Stomach (tissue), 9 donors: ENCODE results near the gene MYO10. TPM values are rescaled to one million over a fixed set of nuclear protein-coding genes. Genes with fewer than 3 reads are reported as not detected.

Source experiments
- DNase-seq, 2 donors: peaks; one replicate each; pipeline versions ENCODE4 v3.0.0 to v3.0.0-alpha.2; 2013 to 2019
- H3K27ac ChIP-seq, 5 donors: fragments of 200-600 bp in 4 of 5; sonication (generic) in 4 of 5; one replicate each; pipeline ENCODE4 v1.5.1; 2013 to 2019; ENCODE audit warnings: mild to moderate bottlenecking in 1 of 5, moderate library complexity in 1 of 5
- H3K27me3 ChIP-seq, 3 donors: fragments of 200-600 bp; sonication (generic); one replicate each; pipeline ENCODE4 v1.5.1; 2017 to 2019; ENCODE audit warnings: mixed run types in 1 of 3
- H3K36me3 ChIP-seq, 4 donors: fragments of 200-600 bp; sonication (generic); 1 replicate in 3 of 4; 2 replicates in 1 of 4; pipeline ENCODE4 v1.5.1; 2016 to 2019
- H3K4me1 ChIP-seq, 4 donors: fragments of 200-600 bp; sonication (generic); one replicate each; pipeline ENCODE4 v1.5.1; 2016 to 2019
- H3K4me3 ChIP-seq, 4 donors: fragments of 200-600 bp; sonication (generic) in 3 of 4; one replicate each; pipeline ENCODE4 v1.5.1; 2016 to 2019; ENCODE audit warnings: mild to moderate bottlenecking in 1 of 4
- H3K9me3 ChIP-seq, 4 donors: fragments of 200-600 bp; sonication (generic); one replicate each; pipeline ENCODE4 v1.5.1; 2016 to 2019
- CTCF ChIP-seq, 7 experiments: fragments of 450-650 bp in 4 of 7; fragments of 200-600 bp in 3 of 7; sonication (generic) in 3 of 7; IDR thresholded peaks; one replicate each; pipeline ENCODE4 v1.5.1; 2016 to 2019; ENCODE audit warnings: antibody characterized with exemption in 7 of 7, control low read depth in 2 of 7, mild to moderate bottlenecking in 1 of 7
- EP300 ChIP-seq: sonication (generic); formaldehyde crosslinking; IDR thresholded peaks from one replicate; pipeline ENCODE4 v1.6.1; 2017; ENCODE audit warnings: antibody characterized with exemption
- POLR2A ChIP-seq, 4 donors: fragments of 450-650 bp; IDR thresholded peaks; one replicate each; pipeline ENCODE4 v1.6.1; 2016; ENCODE audit warnings: antibody characterized with exemption in 4 of 4, control low read depth in 2 of 4, mild to moderate bottlenecking in 1 of 4, moderate library complexity in 1 of 4
- POLR2AphosphoS5 ChIP-seq, 3 donors: sonication (generic); formaldehyde crosslinking; IDR thresholded peaks; one replicate each; pipeline ENCODE4 v1.6.1; 2016; ENCODE audit warnings: antibody characterized with exemption in 3 of 3
- WGBS, 5 donors: extraction: QIAGEN DNeasy Blood & Tissue Kit in 3 of 5; methylation state at CpG; one replicate each; pipeline versions ENCODE4 v1.1.5 to v1.1.7; 2013 to 2018; 5-methylcytosine and 5-hydroxymethylcytosine counted together
- intact Hi-C: fragments of 100-400 bp; cut with DNase I; formaldehyde crosslinking; loops from one replicate; pipeline ENCODE4 v1.15.1; 2023; ENCODE audit warnings: low total_unique reads
- polyA plus RNA-seq, 3 donors: library from polyadenylated mRNA; stranded (reverse); fragments of 200-250 nt; gene quantifications; one replicate each; pipeline ENCODE4 v1.2.3, GENCODE V29; 2013
- total RNA-seq, 5 donors: library from RNA; depleted of rRNA; stranded (reverse); fragments of >200 nt; gene quantifications; one replicate each; pipeline versions ENCODE4 v1.1.0 to v1.2.3, GENCODE V29; 2014 to 2016
- donor health status: healthy with polysubstance abuse.
- donor health status: Bipolar disorder and iron deficiency.
- donor health status: healthy.

Gene MYO10
- total and polyA plus RNA-seq, 8 donors, result 6.8 to 233 (median 76.5) TPM

DNA sequence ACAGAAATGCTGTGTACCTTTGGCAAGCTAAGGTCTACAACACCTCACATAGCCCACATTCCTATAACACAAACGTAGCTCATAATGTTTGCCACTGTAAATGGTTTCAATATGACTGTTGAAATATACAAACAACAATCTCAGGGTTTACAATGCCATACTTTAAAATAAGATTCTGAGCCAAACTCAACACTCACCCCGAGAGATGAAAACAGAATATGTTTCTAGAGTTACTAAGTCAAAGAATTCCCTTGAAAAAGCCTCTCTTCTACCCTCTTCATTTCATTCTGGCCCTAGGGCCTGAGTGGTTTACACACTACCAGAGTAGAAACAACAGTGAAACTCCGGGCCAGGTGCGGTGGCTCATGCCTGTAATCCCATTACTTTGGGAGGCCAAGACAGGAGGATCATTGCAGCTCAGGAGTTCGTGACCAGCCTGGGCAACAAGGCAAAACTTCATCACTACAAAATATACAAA is 72.6 kb downstream of the MYO10 start:
- H3K4me1 ChIP-seq, result peaks cover 15 to 51% (median 42%) of the 10 kb centered on the region in 4 donors
- DNase-seq, result no peak
- H3K27me3 ChIP-seq, result no peaks in the 10 kb centered on the region
- H3K9me3 ChIP-seq, result peaks cover 0 to 10% (median 4%) of the 10 kb centered on the region in 4 donors
- WGBS, 5 donors, result 65 to 74% (median 72%) methylated on average over 5 of the region's 5 CpGs
- TF ChIP-seq EP300 (no peak), POLR2A (IDR thresholded peaks at IDR 0.05) (no peak), POLR2AphosphoS5 (IDR thresholded peaks at IDR 0.05) (no peak), CTCF (IDR thresholded peaks at IDR 0.05) (no peak)
- H3K27ac ChIP-seq, result peak overlapping the region in 4 of 5 donors; percentile 38 to 65 (median 46)
- H3K4me3 ChIP-seq, result no peak overlapping the region
- peaks cover 0 to 8% (median 3%) of the 10 kb centered on the region in 4 donors for H3K36me3 ChIP-seq
- intact Hi-C loops, result no loop called here

DNA sequence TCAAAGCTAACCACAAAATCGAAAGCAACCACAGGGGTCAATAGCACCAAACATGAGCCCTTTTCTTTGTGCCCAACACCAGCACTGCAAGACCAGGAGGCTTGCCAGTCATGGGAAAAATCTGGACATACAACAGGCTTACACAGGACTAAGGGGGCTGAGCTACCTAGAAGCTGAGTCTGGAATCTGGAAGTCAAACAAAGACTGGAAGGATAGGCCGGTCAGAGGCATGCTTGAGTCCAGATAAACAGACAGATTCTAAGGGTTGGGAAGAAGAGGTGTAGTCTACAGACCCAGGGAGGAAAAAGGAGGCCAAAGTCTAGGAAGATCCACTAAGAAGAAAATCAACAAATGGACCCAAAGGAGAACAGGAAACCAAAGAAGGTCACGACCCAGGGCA is 73.3 kb downstream of the MYO10 start:
- Histone ChIP-seq H3K4me3 (no peak overlapping the region), H3K27me3 (no peaks in the 10 kb centered on the region), H3K9me3 (peaks cover 0 to 10% (median 4%) of the 10 kb centered on the region in 4 donors), H3K4me1 (peaks cover 15 to 58% (median 46%) of the 10 kb centered on the region in 4 donors), H3K36me3 (peaks cover 0 to 8% (median 3%) of the 10 kb centered on the region in 4 donors), H3K27ac (peak overlapping the region in 4 of 5 donors; percentile 38 to 65 (median 46))
- TF ChIP-seq POLR2A (IDR thresholded peaks at IDR 0.05) (no peak), EP300 (no peak), CTCF (IDR thresholded peaks at IDR 0.05) (no peak), POLR2AphosphoS5 (IDR thresholded peaks at IDR 0.05) (no peak)
- WGBS, 5 donors, result 42 to 60% (median 56%) methylated on average over 3 of the region's 3 CpGs
- no peak for DNase-seq
- intact Hi-C loops, result no loop called here

DNA sequence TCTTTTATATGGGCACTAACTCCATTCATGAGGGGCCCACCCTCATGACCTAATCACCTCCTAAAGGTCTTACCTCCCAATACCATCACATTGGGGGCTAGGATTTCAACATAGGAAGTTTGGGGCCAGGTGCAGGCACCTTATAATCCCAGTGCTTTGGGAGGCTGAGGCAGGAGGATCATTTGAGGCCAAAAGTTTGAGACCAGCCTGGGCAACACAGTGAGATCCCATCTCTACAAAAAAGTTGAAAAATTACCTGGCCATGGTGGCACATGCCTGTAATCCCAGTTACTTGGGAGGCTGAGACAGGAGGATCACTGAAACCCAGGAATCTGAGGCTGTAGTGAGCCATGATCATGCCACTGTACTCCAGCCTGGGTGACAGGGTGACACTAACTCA is 76.7 kb downstream of the MYO10 start:
- TF ChIP-seq EP300, result no peak
- TF ChIP-seq POLR2A (IDR thresholded peaks at IDR 0.05), result no peak
- TF ChIP-seq POLR2AphosphoS5 (IDR thresholded peaks at IDR 0.05), result no peak
- Histone ChIP-seq H3K27me3 (no peaks in the 10 kb centered on the region), H3K36me3 (peaks cover 0 to 8% (median 3%) of the 10 kb centered on the region in 4 donors), H3K9me3 (peaks cover 0 to 10% (median 4%) of the 10 kb centered on the region in 4 donors), H3K4me3 (no peak overlapping the region), H3K4me1 (peaks cover 20 to 60% (median 36%) of the 10 kb centered on the region in 4 donors), H3K27ac (no peak overlapping the region)
- no peak for DNase-seq
- intact Hi-C loops, result no loop called here

DNA sequence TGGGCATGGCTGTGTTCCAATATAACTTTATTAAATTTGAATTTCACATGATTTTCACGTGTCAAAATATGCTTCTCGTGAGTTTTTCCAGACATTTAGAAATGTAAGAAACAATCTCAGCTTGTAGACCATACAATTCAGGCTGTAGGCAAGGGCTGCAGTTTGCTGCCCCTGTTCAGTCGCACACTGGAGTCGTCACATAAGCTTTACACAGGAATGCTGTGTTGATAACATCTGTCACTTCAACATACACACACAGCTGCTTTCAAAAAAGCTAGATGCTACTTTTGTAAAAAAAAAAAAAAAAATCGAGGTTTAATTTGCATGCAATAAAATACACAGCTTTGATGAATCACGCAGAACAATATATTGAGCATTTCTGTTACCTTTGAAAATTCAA is 77.9 kb downstream of the MYO10 start:
- no peak for DNase-seq
- TF ChIP-seq EP300 (no peak), CTCF (IDR thresholded peaks at IDR 0.05) (no peak), POLR2AphosphoS5 (IDR thresholded peaks at IDR 0.05) (no peak), POLR2A (IDR thresholded peaks at IDR 0.05) (no peak)
- Histone ChIP-seq H3K27me3 (no peaks in the 10 kb centered on the region), H3K4me1 (peaks cover 18 to 51% (median 25%) of the 10 kb centered on the region in 4 donors), H3K4me3 (no peak overlapping the region), H3K36me3 (peaks cover 0 to 8% (median 3%) of the 10 kb centered on the region in 4 donors), H3K9me3 (peaks cover 0 to 10% (median 4%) of the 10 kb centered on the region in 4 donors), H3K27ac (no peak overlapping the region)
- WGBS, 5 donors, result 62 to 71% (median 64%) methylated on average over 6 of the region's 6 CpGs
- intact Hi-C loops, result no loop called here

- Histone ChIP-seq H3K27ac (no peak overlapping the region), H3K27me3 (no peaks in the 10 kb centered on the region), H3K4me1 (peaks cover 14 to 53% (median 21%) of the 10 kb centered on the region in 4 donors), H3K4me3 (no peak overlapping the region), H3K36me3 (peaks cover 0 to 8% (median 3%) of the 10 kb centered on the region in 4 donors), H3K9me3 (peaks cover 0 to 10% (median 4%) of the 10 kb centered on the region in 4 donors)
- TF ChIP-seq POLR2A (IDR thresholded peaks at IDR 0.05), result no peak
- TF ChIP-seq CTCF (IDR thresholded peaks at IDR 0.05), result no peak
- no peak for TF ChIP-seq POLR2AphosphoS5 (IDR thresholded peaks at IDR 0.05)
- no peak for TF ChIP-seq EP300
- intact Hi-C loops, result no loop called here
- no peak for DNase-seq
- WGBS, 5 donors, result 63 to 82% (median 66%) methylated on average over 4 of the region's 4 CpGs
Measured at GRCh38 chr5:16857635-16858034, 78.5 kb downstream of the MYO10 start.
